SK-N-SH (cell line): ENCODE data around the gene CRACR2A. TPM values are rescaled to one million over a fixed set of nuclear protein-coding genes. Genes with fewer than 3 reads are reported as not detected.

Experiments used
- CTCF ChIA-PET: fragments of 300-600, 350-600 bp; formaldehyde crosslinking; extraction: SDS; loops from one replicate; lab custom pipeline; 2021; lab: Yijun Ruan, JAX
- POLR2A ChIA-PET: fragments of 350-600 bp; sonication (Branson Sonifier 250); formaldehyde crosslinking; extraction: SDS; loops from one replicate; lab custom pipeline; 2020; ENCODE audit warnings: antibody characterized with exemption, inconsistent platforms; lab: Yijun Ruan, JAX
- DNase-seq: peaks from one replicate; pipeline ENCODE4 v3.0.0; 2012
- H2AFZ ChIP-seq: fragments of 200-600 bp; sonication (generic); 2 replicates; pipeline ENCODE4 v1.8.1; 2016; ENCODE audit warnings: antibody characterized with exemption, mild to moderate bottlenecking, low read depth
- H3F3A ChIP-seq: fragments of 200-600 bp; sonication (generic); replicated peaks from 2 replicates; pipeline ENCODE3; 2016; ENCODE audit warnings: antibody characterized with exemption, mild to moderate bottlenecking; ENCODE audit not compliant: insufficient read depth
- H3K27ac ChIP-seq, 2 experiments: fragments of 200-500 bp in 1 of 2; fragments of 200-600 bp in 1 of 2; sonication (Bioruptor generic) in 1 of 2; sonication (generic), shearing (Covaris generic) in 1 of 2; 2 replicates each; pipeline versions ENCODE4 v1.5.1 to v1.6.1; 2014 to 2016; ENCODE audit warnings: low read depth in 2 of 2, inconsistent platforms in 1 of 2, low read length in 1 of 2, mild to moderate bottlenecking in 1 of 2, mixed read lengths in 1 of 2
- H3K27me3 ChIP-seq: fragments of 200-600 bp; sonication (generic), shearing (Covaris generic); 2 replicates; pipeline ENCODE4 v1.6.1; 2016; ENCODE audit warnings: mixed run types; ENCODE audit not compliant: insufficient read depth
- H3K36me3 ChIP-seq, 2 experiments: fragments of 200-500 bp in 1 of 2; fragments of 200-600 bp in 1 of 2; sonication (Bioruptor generic) in 1 of 2; sonication (generic) in 1 of 2; replicated peaks in 1 of 2; 2 replicates each; pipeline versions ENCODE3 to v1.5.1; 2014 to 2016; ENCODE audit warnings: low read length in 1 of 2, mild to moderate bottlenecking in 1 of 2; ENCODE audit not compliant: insufficient read depth in 2 of 2, control insufficient read depth in 1 of 2
- H3K4me1 ChIP-seq, 2 experiments: fragments of 200-500 bp in 1 of 2; fragments of 200-600 bp in 1 of 2; sonication (Bioruptor generic) in 1 of 2; sonication (generic), shearing (Covaris generic) in 1 of 2; 2 replicates each; pipeline versions ENCODE4 v1.5.1 to v1.6.1; 2014 to 2016; ENCODE audit warnings: low read depth in 1 of 2, low read length in 1 of 2, mixed run types in 1 of 2; ENCODE audit not compliant: insufficient read depth in 2 of 2, control insufficient read depth in 1 of 2
- H3K4me2 ChIP-seq: fragments of 200-600 bp; sonication (generic), shearing (Covaris generic); 2 replicates; pipeline ENCODE4 v1.6.1; 2017; ENCODE audit warnings: mixed run types
- H3K4me3 ChIP-seq, 2 experiments: fragments of 200-500 bp in 1 of 2; fragments of 200-600 bp in 1 of 2; sonication (Bioruptor generic) in 1 of 2; sonication (generic), shearing (Covaris generic) in 1 of 2; 2 replicates each; pipeline versions ENCODE4 v1.5.1 to v1.8.1; 2014 to 2016; ENCODE audit warnings: low read depth in 2 of 2, inconsistent platforms in 1 of 2, low read length in 1 of 2, mild to moderate bottlenecking in 1 of 2, mixed read lengths in 1 of 2, moderate library complexity in 1 of 2
- H3K79me2 ChIP-seq: fragments of 200-600 bp; sonication (generic); 2 replicates; pipeline ENCODE4 v1.8.1; 2017; ENCODE audit warnings: mild to moderate bottlenecking; ENCODE audit not compliant: insufficient read depth
- H3K9ac ChIP-seq: fragments of 200-600 bp; sonication (generic); 2 replicates; pipeline ENCODE4 v1.6.1; 2017; ENCODE audit warnings: mixed run types
- H3K9me2 ChIP-seq: fragments of 200-600 bp; sonication (generic); 2 replicates; pipeline ENCODE4 v1.6.1; 2017; ENCODE audit warnings: mixed run types
- H3K9me3 ChIP-seq: fragments of 200-600 bp; sonication (generic); 2 replicates; pipeline ENCODE4 v1.6.1; 2017; ENCODE audit warnings: mixed run types, mild to moderate bottlenecking, moderate library complexity
- H4K20me1 ChIP-seq: fragments of 200-600 bp; sonication (generic); 2 replicates; pipeline ENCODE4 v1.6.1; 2017; ENCODE audit warnings: mild to moderate bottlenecking, mixed run types; ENCODE audit not compliant: insufficient read depth
- CHD2 ChIP-seq: fragments of 150-350 bp; IDR thresholded peaks from 2 replicates; pipeline ENCODE4 v1.6.1; 2018; ENCODE audit warnings: low read length; ENCODE audit not compliant: partially characterized antibody
- ELF1 ChIP-seq: IDR thresholded peaks from 2 replicates; pipeline ENCODE4 v1.4.0; 2012
- FOSL2 ChIP-seq: IDR thresholded peaks from 2 replicates; pipeline ENCODE4 v1.4.0; 2012; ENCODE audit warnings: low read depth, mild to moderate bottlenecking, moderate library complexity, borderline replicate concordance
- FOXJ3 ChIP-seq: sonication (generic); formaldehyde crosslinking; IDR thresholded peaks from 2 replicates; pipeline ENCODE4 v1.5.1; 2020; ENCODE audit warnings: mild to moderate bottlenecking, missing genetic modification reagents
- FOXM1 ChIP-seq: IDR thresholded peaks from 2 replicates; pipeline ENCODE4 v1.4.0; 2012; ENCODE audit warnings: low read depth, mild to moderate bottlenecking
- GATA2 ChIP-seq: sonication (generic); formaldehyde crosslinking; IDR thresholded peaks from 2 replicates; pipeline ENCODE4 v1.5.0; 2020; ENCODE audit warnings: mild to moderate bottlenecking, missing genetic modification reagents
- JUND ChIP-seq: IDR thresholded peaks from 2 replicates; pipeline ENCODE4 v1.4.0; 2012
- MEF2A ChIP-seq: IDR thresholded peaks from 2 replicates; pipeline ENCODE4 v1.4.0; 2012; ENCODE audit warnings: low read depth, borderline replicate concordance
- NFIC ChIP-seq: IDR thresholded peaks from 2 replicates; pipeline ENCODE4 v1.4.0; 2012; ENCODE audit warnings: borderline replicate concordance
- NRF1 ChIP-seq: IDR thresholded peaks from 2 replicates; pipeline ENCODE4 v1.6.1; 2012; ENCODE audit warnings: low read depth, mild to moderate bottlenecking, low read length
- POLR2AphosphoS5 ChIP-seq: IDR thresholded peaks from 2 replicates; pipeline ENCODE4 v1.6.1; 2012; ENCODE audit warnings: low read depth, low read length
- RXRA ChIP-seq: IDR thresholded peaks from 2 replicates; pipeline ENCODE4 v1.4.0; 2012; ENCODE audit warnings: low read depth, mild to moderate bottlenecking, borderline replicate concordance
- TAF1 ChIP-seq: IDR thresholded peaks from 2 replicates; pipeline ENCODE4 v1.6.1; 2012; ENCODE audit warnings: low read depth, mild to moderate bottlenecking, low read length, moderate library complexity, borderline replicate concordance
- TCF12 ChIP-seq: IDR thresholded peaks from 2 replicates; pipeline ENCODE4 v1.4.0; 2012
- YY1 ChIP-seq: IDR thresholded peaks from 2 replicates; pipeline ENCODE4 v1.4.0; 2012; ENCODE audit warnings: low read depth, mild to moderate bottlenecking
- WGBS: methylation state at CpG from one replicate; pipeline ENCODE4 v1.1.6; 2017; ENCODE audit warnings: low lambda C conversion rate; 5-methylcytosine and 5-hydroxymethylcytosine counted together
- polyA plus RNA-seq, 3 experiments: library from polyadenylated mRNA; depleted of rRNA; stranded (reverse); fragments of >200 nt; gene quantifications; 2 replicates each; pipeline ENCODE4 v1.2.3, GENCODE V29; 2012
- TF ChIP-seq, protein P1 (sequence below): IDR thresholded peaks from 2 replicates; pipeline ENCODE4 v1.4.0; 2012; ENCODE audit warnings: low read depth, borderline replicate concordance
- TF ChIP-seq, protein P2 (sequence below): fragments of 150-350 bp; IDR thresholded peaks from 2 replicates; pipeline ENCODE4 v1.6.1; 2017; ENCODE audit warnings: antibody characterized with exemption, low read length, low read depth, borderline replicate concordance
- TF ChIP-seq, protein P3 (sequence below): fragments of 200-600 bp; sonication (generic); IDR thresholded peaks from 2 replicates; pipeline ENCODE4 v1.6.1; 2017; ENCODE audit warnings: antibody characterized with exemption, mild to moderate bottlenecking, moderate library complexity
- TF ChIP-seq, protein P4 (sequence below): IDR thresholded peaks from 2 replicates; pipeline ENCODE4 v1.4.0; 2012; ENCODE audit warnings: low read depth
- TF ChIP-seq, protein P5 (sequence below): fragments of 150-350 bp; IDR thresholded peaks from 2 replicates; pipeline ENCODE4 v1.6.1; 2016; ENCODE audit warnings: mild to moderate bottlenecking, low read depth, low read length
- TF ChIP-seq, protein P6 (sequence below): IDR thresholded peaks from 2 replicates; pipeline ENCODE4 v1.4.0; 2012; ENCODE audit warnings: low read depth, borderline replicate concordance

Gene CRACR2A
- polyA plus RNA-seq, 1 of the 3 experiments (the other 2 are of a cell fraction), result 0.12 TPM

DNA sequence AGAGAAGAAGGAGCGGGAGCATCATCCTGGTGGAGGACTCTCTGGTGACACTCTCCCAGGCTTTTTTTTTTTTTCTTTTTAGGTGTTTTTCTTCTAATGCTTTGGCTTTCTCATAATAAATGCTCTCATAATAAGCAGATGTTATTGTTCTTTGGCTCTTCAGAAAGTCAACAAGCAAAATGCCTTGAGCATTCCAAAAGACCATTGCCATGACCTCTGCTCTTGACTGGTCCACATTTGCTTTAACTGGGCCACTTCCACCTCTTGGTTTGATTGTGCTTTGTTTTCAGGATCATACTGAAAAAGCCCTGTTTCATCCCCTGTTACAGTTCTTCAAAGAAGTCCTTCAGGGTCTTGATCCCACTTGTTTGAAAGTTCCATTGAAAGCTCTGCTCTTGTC is 36.9 kb downstream of the CRACR2A start:
- H3F3A ChIP-seq, result no peaks in the 10 kb centered on the region
- no peaks in the 10 kb centered on the region for H4K20me1 ChIP-seq
- H3K36me3 ChIP-seq, result no peaks in the 10 kb centered on the region
- no peaks in the 10 kb centered on the region for H3K79me2 ChIP-seq
- TF ChIP-seq, protein P1, sequence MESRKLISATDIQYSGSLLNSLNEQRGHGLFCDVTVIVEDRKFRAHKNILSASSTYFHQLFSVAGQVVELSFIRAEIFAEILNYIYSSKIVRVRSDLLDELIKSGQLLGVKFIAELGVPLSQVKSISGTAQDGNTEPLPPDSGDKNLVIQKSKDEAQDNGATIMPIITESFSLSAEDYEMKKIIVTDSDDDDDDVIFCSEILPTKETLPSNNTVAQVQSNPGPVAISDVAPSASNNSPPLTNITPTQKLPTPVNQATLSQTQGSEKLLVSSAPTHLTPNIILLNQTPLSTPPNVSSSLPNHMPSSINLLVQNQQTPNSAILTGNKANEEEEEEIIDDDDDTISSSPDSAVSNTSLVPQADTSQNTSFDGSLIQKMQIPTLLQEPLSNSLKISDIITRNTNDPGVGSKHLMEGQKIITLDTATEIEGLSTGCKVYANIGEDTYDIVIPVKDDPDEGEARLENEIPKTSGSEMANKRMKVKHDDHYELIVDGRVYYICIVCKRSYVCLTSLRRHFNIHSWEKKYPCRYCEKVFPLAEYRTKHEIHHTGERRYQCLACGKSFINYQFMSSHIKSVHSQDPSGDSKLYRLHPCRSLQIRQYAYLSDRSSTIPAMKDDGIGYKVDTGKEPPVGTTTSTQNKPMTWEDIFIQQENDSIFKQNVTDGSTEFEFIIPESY, result no peak
- TF ChIP-seq, protein P2, sequence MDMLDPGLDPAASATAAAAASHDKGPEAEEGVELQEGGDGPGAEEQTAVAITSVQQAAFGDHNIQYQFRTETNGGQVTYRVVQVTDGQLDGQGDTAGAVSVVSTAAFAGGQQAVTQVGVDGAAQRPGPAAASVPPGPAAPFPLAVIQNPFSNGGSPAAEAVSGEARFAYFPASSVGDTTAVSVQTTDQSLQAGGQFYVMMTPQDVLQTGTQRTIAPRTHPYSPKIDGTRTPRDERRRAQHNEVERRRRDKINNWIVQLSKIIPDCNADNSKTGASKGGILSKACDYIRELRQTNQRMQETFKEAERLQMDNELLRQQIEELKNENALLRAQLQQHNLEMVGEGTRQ, result no peak
- TF ChIP-seq FOXJ3 (CRISPR knock-in tag), result no peak
- TF ChIP-seq RXRA, result no peak
- TF ChIP-seq ELF1, result no peak
- TF ChIP-seq, protein P3, sequence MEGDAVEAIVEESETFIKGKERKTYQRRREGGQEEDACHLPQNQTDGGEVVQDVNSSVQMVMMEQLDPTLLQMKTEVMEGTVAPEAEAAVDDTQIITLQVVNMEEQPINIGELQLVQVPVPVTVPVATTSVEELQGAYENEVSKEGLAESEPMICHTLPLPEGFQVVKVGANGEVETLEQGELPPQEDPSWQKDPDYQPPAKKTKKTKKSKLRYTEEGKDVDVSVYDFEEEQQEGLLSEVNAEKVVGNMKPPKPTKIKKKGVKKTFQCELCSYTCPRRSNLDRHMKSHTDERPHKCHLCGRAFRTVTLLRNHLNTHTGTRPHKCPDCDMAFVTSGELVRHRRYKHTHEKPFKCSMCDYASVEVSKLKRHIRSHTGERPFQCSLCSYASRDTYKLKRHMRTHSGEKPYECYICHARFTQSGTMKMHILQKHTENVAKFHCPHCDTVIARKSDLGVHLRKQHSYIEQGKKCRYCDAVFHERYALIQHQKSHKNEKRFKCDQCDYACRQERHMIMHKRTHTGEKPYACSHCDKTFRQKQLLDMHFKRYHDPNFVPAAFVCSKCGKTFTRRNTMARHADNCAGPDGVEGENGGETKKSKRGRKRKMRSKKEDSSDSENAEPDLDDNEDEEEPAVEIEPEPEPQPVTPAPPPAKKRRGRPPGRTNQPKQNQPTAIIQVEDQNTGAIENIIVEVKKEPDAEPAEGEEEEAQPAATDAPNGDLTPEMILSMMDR, result no peak
- no peak for TF ChIP-seq NRF1
- TF ChIP-seq POLR2AphosphoS5, result no peak
- POLR2A ChIA-PET, result no interaction called here
- H3K4me3 ChIP-seq, result no peak overlapping the region
- H3K27ac ChIP-seq, result no peak overlapping the region
- DNase-seq, result no peak
- no peaks in the 10 kb centered on the region for H3K4me1 ChIP-seq
- CTCF ChIA-PET, result interaction anchor here (2.0 kb wide), 1 partner anchor 416 kb away, joined by 6 read pairs; no protein-coding TSS in a partner anchor
- 57% methylated on average over 1 of the region's 1 CpG for WGBS
- H3K9me3 ChIP-seq, result no peaks in the 10 kb centered on the region
- H3K9ac ChIP-seq, result no peak overlapping the region
- no peak overlapping the region for H3K4me2 ChIP-seq
- H3K27me3 ChIP-seq, result no peaks in the 10 kb centered on the region
- no peaks in the 10 kb centered on the region for H3K9me2 ChIP-seq
- H2AFZ ChIP-seq, result no peak overlapping the region

DNA sequence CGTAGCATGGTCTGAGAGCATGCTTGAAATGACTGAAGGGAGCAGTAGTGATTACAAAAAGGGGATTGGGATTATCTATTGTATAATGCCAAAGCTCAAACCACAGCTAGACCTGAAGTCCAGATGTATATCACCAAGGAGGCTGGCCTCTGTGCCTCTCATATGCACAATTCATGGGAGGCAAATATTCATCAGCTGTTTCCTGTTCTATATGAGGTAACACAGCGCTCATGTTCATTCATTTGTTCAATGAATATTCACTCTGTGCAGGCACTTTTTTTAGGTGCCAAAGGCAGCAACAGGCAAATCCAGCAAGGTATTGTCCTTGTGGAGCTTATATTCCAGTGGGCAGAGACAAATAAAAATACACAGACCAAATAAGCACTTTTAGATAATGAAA is 39.0 kb downstream of the CRACR2A start:
- H3K9ac ChIP-seq, result no peak overlapping the region
- H3K4me1 ChIP-seq, result no peaks in the 10 kb centered on the region; a peak in 1 of 4 replicates
- DNase-seq, result no peak
- H3K27me3 ChIP-seq, result no peaks in the 10 kb centered on the region
- H3K4me3 ChIP-seq, result no peak overlapping the region
- no peak overlapping the region for H3K27ac ChIP-seq
- no peak overlapping the region for H2AFZ ChIP-seq
- no peaks in the 10 kb centered on the region for H3K36me3 ChIP-seq
- no peaks in the 10 kb centered on the region for H3K9me3 ChIP-seq
- ChIA-PET CTCF (interaction anchor here (2.0 kb wide), 1 partner anchor 414 kb away, joined by 6 read pairs; no protein-coding TSS in a partner anchor), POLR2A (no interaction called here)
- no peaks in the 10 kb centered on the region for H3K9me2 ChIP-seq
- no peaks in the 10 kb centered on the region for H4K20me1 ChIP-seq
- H3K4me2 ChIP-seq, result no peak overlapping the region
- H3K79me2 ChIP-seq, result no peaks in the 10 kb centered on the region
- 62% methylated on average over 2 of the region's 2 CpGs for WGBS
- no peaks in the 10 kb centered on the region for H3F3A ChIP-seq
- TF ChIP-seq, protein P3, result no peak
- TF ChIP-seq TCF12 (no peak), NFIC (no peak), MEF2A (no peak), TAF1 (no peak), GATA2 (CRISPR knock-in tag) (no peak), ELF1 (no peak), FOXM1 (no peak), JUND (no peak), YY1 (no peak), CHD2 (no peak), FOSL2 (no peak)
- TF ChIP-seq, protein P4, sequence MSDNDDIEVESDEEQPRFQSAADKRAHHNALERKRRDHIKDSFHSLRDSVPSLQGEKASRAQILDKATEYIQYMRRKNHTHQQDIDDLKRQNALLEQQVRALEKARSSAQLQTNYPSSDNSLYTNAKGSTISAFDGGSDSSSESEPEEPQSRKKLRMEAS, result no peak
- TF ChIP-seq, protein P5, sequence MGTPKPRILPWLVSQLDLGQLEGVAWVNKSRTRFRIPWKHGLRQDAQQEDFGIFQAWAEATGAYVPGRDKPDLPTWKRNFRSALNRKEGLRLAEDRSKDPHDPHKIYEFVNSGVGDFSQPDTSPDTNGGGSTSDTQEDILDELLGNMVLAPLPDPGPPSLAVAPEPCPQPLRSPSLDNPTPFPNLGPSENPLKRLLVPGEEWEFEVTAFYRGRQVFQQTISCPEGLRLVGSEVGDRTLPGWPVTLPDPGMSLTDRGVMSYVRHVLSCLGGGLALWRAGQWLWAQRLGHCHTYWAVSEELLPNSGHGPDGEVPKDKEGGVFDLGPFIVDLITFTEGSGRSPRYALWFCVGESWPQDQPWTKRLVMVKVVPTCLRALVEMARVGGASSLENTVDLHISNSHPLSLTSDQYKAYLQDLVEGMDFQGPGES, result no peak
- TF ChIP-seq, protein P6, sequence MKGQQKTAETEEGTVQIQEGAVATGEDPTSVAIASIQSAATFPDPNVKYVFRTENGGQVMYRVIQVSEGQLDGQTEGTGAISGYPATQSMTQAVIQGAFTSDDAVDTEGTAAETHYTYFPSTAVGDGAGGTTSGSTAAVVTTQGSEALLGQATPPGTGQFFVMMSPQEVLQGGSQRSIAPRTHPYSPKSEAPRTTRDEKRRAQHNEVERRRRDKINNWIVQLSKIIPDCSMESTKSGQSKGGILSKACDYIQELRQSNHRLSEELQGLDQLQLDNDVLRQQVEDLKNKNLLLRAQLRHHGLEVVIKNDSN, result no peak
